Measurements from ENCODE around the gene TMEM63A. TPM values are rescaled to one million over a fixed set of nuclear protein-coding genes. Genes with fewer than 3 reads are reported as not detected.
A peak's percentile ranks its signal among the peaks of the same experiment; 100 is the strongest.

TMEM63A gene
- total RNA-seq, 1 donor from 2014 or later = 38.1 TPM

GRCh38 chr1:225820522-225821120, 61.6 kb downstream of the TMEM63A start:
- intact Hi-C loops (cut with DNase I) = no loop called here

GRCh38 chr1:225819346-225820192, 62.6 kb downstream of the TMEM63A start:
- TF ChIP-seq CTCF (IDR thresholded peaks at IDR 0.05) = no peak
- TF ChIP-seq POLR2AphosphoS5 (IDR thresholded peaks at IDR 0.05; ENCODE audit: insufficient read depth in 1 of 2, low read depth in 1 of 2) = no peak
- TF ChIP-seq POLR2A (IDR thresholded peaks at IDR 0.05) = no peak
- Histone ChIP-seq H3K27me3 (no peaks in the 10 kb centered on the region), H3K27ac (peak overlapping the region; percentile 96), H3K4me1 (peaks cover 97% of the 10 kb centered on the region), H3K36me3 (peaks cover 0 to 5% of the 10 kb centered on the region in 2 donors), H3K9me3 (no peaks in the 10 kb centered on the region), H3K4me3 (no peak overlapping the region)
- DNase-seq (ENCODE audit: extremely low spot score in 2 of 2) = peak in 1 of 2 donors; percentile 74
- intact Hi-C loops (cut with DNase I) = no loop called here

More at GRCh38 chr1:225820522-225821120, 61.6 kb downstream of the TMEM63A start:
- peaks cover 0 to 5% of the 10 kb centered on the region in 2 donors for H3K36me3 ChIP-seq
- no peaks in the 10 kb centered on the region for H3K27me3 ChIP-seq
- H3K9me3 ChIP-seq = no peaks in the 10 kb centered on the region
- no peak overlapping the region for H3K4me3 ChIP-seq
- H3K4me1 ChIP-seq = peaks cover 97% of the 10 kb centered on the region
- peak overlapping the region; percentile 96 for H3K27ac ChIP-seq
- no peak for DNase-seq (ENCODE audit: extremely low spot score in 2 of 2)
- TF ChIP-seq CTCF (IDR thresholded peaks at IDR 0.05) = no peak
- no peak for TF ChIP-seq POLR2A (IDR thresholded peaks at IDR 0.05)
- no peak for TF ChIP-seq POLR2AphosphoS5 (IDR thresholded peaks at IDR 0.05; ENCODE audit: insufficient read depth in 1 of 2, low read depth in 1 of 2)

GRCh38 chr1:225818229-225818628, 64.0 kb downstream of the TMEM63A start:
- peaks cover 97% of the 10 kb centered on the region for H3K4me1 ChIP-seq
- intact Hi-C loops (cut with DNase I) = no loop called here

GRCh38 chr1:225817611-225818061, 64.5 kb downstream of the TMEM63A start:
- intact Hi-C loops (cut with DNase I) = no loop called here
- peak overlapping the region; percentile 96 for H3K27ac ChIP-seq
- no peaks in the 10 kb centered on the region for H3K9me3 ChIP-seq
- DNase-seq (ENCODE audit: extremely low spot score in 2 of 2) = peak in 1 of 2 donors; percentile 91
- H3K36me3 ChIP-seq = peaks cover 0 to 5% of the 10 kb centered on the region in 2 donors
- no peaks in the 10 kb centered on the region for H3K27me3 ChIP-seq
- H3K4me3 ChIP-seq = peak overlapping the region; percentile 12 to 36
- TF ChIP-seq CTCF (IDR thresholded peaks at IDR 0.05) = no peak
- TF ChIP-seq POLR2A (IDR thresholded peaks at IDR 0.05) = peak in 1 of 2 donors; percentile 3
- TF ChIP-seq POLR2AphosphoS5 (IDR thresholded peaks at IDR 0.05; ENCODE audit: insufficient read depth in 1 of 2, low read depth in 1 of 2) = peak; percentile 78 to 95
- H3K4me1 ChIP-seq = peaks cover 97% of the 10 kb centered on the region

More at GRCh38 chr1:225818229-225818628, 64.0 kb downstream of the TMEM63A start:
- no peaks in the 10 kb centered on the region for H3K9me3 ChIP-seq
- peak in 1 of 2 donors; percentile 80 for DNase-seq (ENCODE audit: extremely low spot score in 2 of 2)
- H3K27ac ChIP-seq = peak overlapping the region; percentile 96
- H3K27me3 ChIP-seq = no peaks in the 10 kb centered on the region
- peaks cover 0 to 5% of the 10 kb centered on the region in 2 donors for H3K36me3 ChIP-seq
- TF ChIP-seq POLR2A (IDR thresholded peaks at IDR 0.05) (no peak), CTCF (IDR thresholded peaks at IDR 0.05) (no peak), POLR2AphosphoS5 (IDR thresholded peaks at IDR 0.05; ENCODE audit: insufficient read depth in 1 of 2, low read depth in 1 of 2) (no peak)
- H3K4me3 ChIP-seq = no peak overlapping the region
